Fibroblast of skin of left biceps (primary cell): ENCODE data around the gene CERS1.

ENCODE experiments used
- DNase-seq, 2 experiments: peaks; one replicate each; pipeline ENCODE4 v3.0.0-alpha.2; 2013; ENCODE audit warnings: low read depth in 2 of 2

Gene CERS1

GRCh38 chr19:18870531-18871172 lies 25.3 kb downstream of the CERS1 start:
- DNase-seq = no peak

GRCh38 chr19:18869781-18870530 lies 26.0 kb downstream of the CERS1 start:
- DNase-seq = no peak

GRCh38 chr19:18869023-18869618 lies 26.8 kb downstream of the CERS1 start:
- no peak for DNase-seq

GRCh38 chr19:18868380-18869022 lies 27.5 kb downstream of the CERS1 start:
- no peak for DNase-seq

GRCh38 chr19:18867751-18868150 lies 28.2 kb downstream of the CERS1 start:
- no peak for DNase-seq

GRCh38 chr19:18867199-18867598 lies 28.8 kb downstream of the CERS1 start:
- DNase-seq = no peak

- DNase-seq = no peak
Measured at GRCh38 chr19:18866800-18867123, 29.2 kb downstream of the CERS1 start.

GRCh38 chr19:18865973-18866799 lies 29.8 kb downstream of the CERS1 start:
- no peak for DNase-seq

- DNase-seq = no peak
Measured at GRCh38 chr19:18865106-18865972, 30.6 kb downstream of the CERS1 start.

GRCh38 chr19:18863843-18864362 lies 32.1 kb downstream of the CERS1 start:
- no peak for DNase-seq

GRCh38 chr19:18862976-18863842 lies 32.7 kb downstream of the CERS1 start:
- no peak for DNase-seq

- no peak for DNase-seq
Measured at GRCh38 chr19:18861917-18862316, 34.0 kb downstream of the CERS1 start.

GRCh38 chr19:18861235-18861634 lies 34.7 kb downstream of the CERS1 start:
- DNase-seq = no peak

- no peak for DNase-seq
Measured at GRCh38 chr19:18860725-18861124, 35.2 kb downstream of the CERS1 start.

GRCh38 chr19:18860302-18860700 lies 35.7 kb downstream of the CERS1 start:
- no peak for DNase-seq

- DNase-seq = no peak
Measured at GRCh38 chr19:18859676-18860301, 36.2 kb downstream of the CERS1 start.

- DNase-seq = no peak
Measured at GRCh38 chr19:18858906-18859646, 36.9 kb downstream of the CERS1 start.

- DNase-seq = no peak
Measured at GRCh38 chr19:18857223-18857622, 38.7 kb downstream of the CERS1 start.
